ENCODE measurements around the gene SNX24. TPM values are rescaled to one million over a fixed set of nuclear protein-coding genes. Genes with fewer than 3 reads are reported as not detected.
A peak's percentile ranks its signal among the peaks of the same experiment; 100 is the strongest.

The SNX24 gene
- total RNA-seq, 6 experiments from 2014 or later: 6.2 to 23.7 (median 12.5) TPM

- Histone ChIP-seq H3K4me1 (peaks cover 0 to 6% (median 3%) of the 10 kb centered on the region in 4 donors), H3K9me3 (no peaks in the 10 kb centered on the region), H3K27ac (no peak overlapping the region), H3K36me3 (no peaks in the 10 kb centered on the region), H3K27me3 (no peaks in the 10 kb centered on the region), H3K4me3 (no peak overlapping the region)
- TF ChIP-seq POLR2A (IDR thresholded peaks at IDR 0.05) (no peak), CTCF (IDR thresholded peaks at IDR 0.05) (no peak)
- DNase-seq (no peak), ATAC-seq (no peak)
- intact Hi-C loops (cut with DNase I): loop anchor here in 1 of 2 donors (10.0 kb wide), 1 partner anchor 67 kb away; the partner anchor contains the start of gene SNX2
- WGBS (ENCODE audit: insufficient coverage, low coverage, low lambda C conversion rate, missing lambda C conversion rate): 86% methylated on average over 5 of the region's 6 CpGs
Observed at GRCh38 chr5:122842016-122842580, 3.3 kb upstream of the SNX24 start.

- WGBS (ENCODE audit: insufficient coverage, low coverage, low lambda C conversion rate, missing lambda C conversion rate): 32% methylated on average over 20 of the region's 22 CpGs
- DNase-seq: no peak
Observed at GRCh38 chr5:122844136-122844909, 1.1 kb upstream of the SNX24 start.

GRCh38 chr5:122844910-122845228, 544 bp upstream of the SNX24 start:
- ATAC-seq (peak; percentile 5 to 20 (median 8)), DNase-seq (no peak)
- H3K4me3 ChIP-seq: peak overlapping the region; percentile 90 to 95 (median 95)
- TF ChIP-seq POLR2A (IDR thresholded peaks at IDR 0.05): no peak
- TF ChIP-seq CTCF (IDR thresholded peaks at IDR 0.05): no peak
- H3K4me1 ChIP-seq: peaks cover 0 to 11% (median 3%) of the 10 kb centered on the region in 4 donors
- H3K36me3 ChIP-seq: no peaks in the 10 kb centered on the region
- no peaks in the 10 kb centered on the region for H3K9me3 ChIP-seq
- H3K27ac ChIP-seq: peak overlapping the region; percentile 58 to 75 (median 63)
- WGBS (ENCODE audit: insufficient coverage, low coverage, low lambda C conversion rate, missing lambda C conversion rate): under 1% methylated on average over 16 of the region's 16 CpGs
- intact Hi-C loops (cut with DNase I): loop anchor here in 1 of 2 donors (10.0 kb wide), 1 partner anchor 70 kb away; the partner anchor contains the start of gene SNX2
- no peaks in the 10 kb centered on the region for H3K27me3 ChIP-seq

More at GRCh38 chr5:122844136-122844909, 1.1 kb upstream of the SNX24 start:
- no peaks in the 10 kb centered on the region for H3K36me3 ChIP-seq
- TF ChIP-seq CTCF (IDR thresholded peaks at IDR 0.05): no peak
- no peak for TF ChIP-seq POLR2A (IDR thresholded peaks at IDR 0.05)
- H3K27ac ChIP-seq: peak overlapping the region; percentile 58 to 75 (median 63)
- no peaks in the 10 kb centered on the region for H3K27me3 ChIP-seq
- peak overlapping the region; percentile 90 to 95 (median 95) for H3K4me3 ChIP-seq
- H3K9me3 ChIP-seq: no peaks in the 10 kb centered on the region
- intact Hi-C loops (cut with DNase I): loop anchor here in 1 of 2 donors (10.0 kb wide), 1 partner anchor 70 kb away; the partner anchor contains the start of gene SNX2
- H3K4me1 ChIP-seq: peaks cover 0 to 11% (median 3%) of the 10 kb centered on the region in 4 donors
- peak; percentile 17 to 57 (median 30) for ATAC-seq

GRCh38 chr5:122846051-122846550, 688 bp downstream of the SNX24 start:
- Histone ChIP-seq H3K9me3 (no peaks in the 10 kb centered on the region), H3K4me1 (peaks cover 0 to 11% (median 3%) of the 10 kb centered on the region in 4 donors), H3K27ac (peak overlapping the region; percentile 58 to 75 (median 63)), H3K4me3 (peak overlapping the region; percentile 90 to 95 (median 95)), H3K27me3 (no peaks in the 10 kb centered on the region), H3K36me3 (no peaks in the 10 kb centered on the region)
- ATAC-seq (peak in 2 of 4 donors; percentile 2 to 33), DNase-seq (no peak)
- WGBS (ENCODE audit: insufficient coverage, low coverage, low lambda C conversion rate, missing lambda C conversion rate): 2% methylated on average over 6 of the region's 6 CpGs
- TF ChIP-seq CTCF (IDR thresholded peaks at IDR 0.05) (no peak), POLR2A (IDR thresholded peaks at IDR 0.05) (no peak)
- intact Hi-C loops (cut with DNase I): loop anchor here in 1 of 2 donors (10.0 kb wide), 1 partner anchor 71 kb away; the partner anchor contains the start of gene SNX2

All from right lobe of liver (tissue), 6 donors.